ENCODE measurements around the gene KRCC1. TPM values are rescaled to one million over a fixed set of nuclear protein-coding genes. Genes with fewer than 3 reads are reported as not detected.

The KRCC1 gene
- total RNA-seq, 2 experiments from 2014 or later: 3.0 to 3.2 TPM

DNA sequence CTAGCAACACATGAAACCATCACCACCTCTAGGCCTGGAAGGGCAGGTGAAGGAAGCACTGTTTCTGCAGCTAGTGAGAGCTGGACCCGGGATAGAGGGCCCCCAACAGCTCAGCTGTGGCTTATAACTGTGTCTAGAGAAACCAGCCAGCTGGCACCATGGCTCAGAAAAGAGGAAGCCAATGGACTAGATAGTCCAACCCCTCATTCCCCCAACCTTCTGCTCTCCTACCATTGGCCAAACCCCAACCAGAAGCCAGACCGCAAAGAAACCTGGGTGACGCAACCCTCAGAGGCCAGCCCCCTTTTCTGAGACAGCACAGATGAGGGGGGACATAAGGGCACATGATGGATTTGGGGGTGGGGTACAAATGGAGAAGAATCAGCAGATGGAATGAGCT, 36.4 kb upstream of the KRCC1 start:
- H3K27me3 ChIP-seq (ENCODE audit: control insufficient read depth in 1 of 2, insufficient read depth in 2 of 2, low read length in 2 of 2): no peaks in the 10 kb centered on the region
- Mint-ChIP-seq H3K27ac (peak overlapping the region; percentile 88), H3K9me3 (no peaks in the 10 kb centered on the region), H3K36me3 (ENCODE audit: low read depth) (no peaks in the 10 kb centered on the region), H3K27me3 (no peaks in the 10 kb centered on the region), H3K4me3 (no peak overlapping the region), H3K4me1 (ENCODE audit: low read depth) (peaks cover 32% of the 10 kb centered on the region)
- intact Hi-C loops (cut with DNase I, micrococcal nuclease): no loop called here
- H3K36me3 ChIP-seq (ENCODE audit: insufficient read depth, low read length): no peaks in the 10 kb centered on the region
- ATAC-seq (ENCODE audit: poor library complexity) (no peak), DNase-seq (no peak)
- ChIA-PET POLR2A (no interaction called here), CTCF (no interaction called here)
- TF ChIP-seq CTCF (IDR thresholded peaks at IDR 0.05): no peak
- H3K4me3 ChIP-seq (ENCODE audit: low read length): no peak overlapping the region
- H3K4me1 ChIP-seq (ENCODE audit: insufficient read depth, low read length): peaks cover 11% of the 10 kb centered on the region
- H3K27ac ChIP-seq (ENCODE audit: low read depth in 1 of 2, low read length in 2 of 2): peak overlapping the region in 1 of 2 donors; percentile 17
- no peaks in the 10 kb centered on the region for H3K9me3 ChIP-seq (ENCODE audit: control insufficient read depth in 1 of 2, insufficient read depth in 1 of 2, low read length in 2 of 2)

DNA sequence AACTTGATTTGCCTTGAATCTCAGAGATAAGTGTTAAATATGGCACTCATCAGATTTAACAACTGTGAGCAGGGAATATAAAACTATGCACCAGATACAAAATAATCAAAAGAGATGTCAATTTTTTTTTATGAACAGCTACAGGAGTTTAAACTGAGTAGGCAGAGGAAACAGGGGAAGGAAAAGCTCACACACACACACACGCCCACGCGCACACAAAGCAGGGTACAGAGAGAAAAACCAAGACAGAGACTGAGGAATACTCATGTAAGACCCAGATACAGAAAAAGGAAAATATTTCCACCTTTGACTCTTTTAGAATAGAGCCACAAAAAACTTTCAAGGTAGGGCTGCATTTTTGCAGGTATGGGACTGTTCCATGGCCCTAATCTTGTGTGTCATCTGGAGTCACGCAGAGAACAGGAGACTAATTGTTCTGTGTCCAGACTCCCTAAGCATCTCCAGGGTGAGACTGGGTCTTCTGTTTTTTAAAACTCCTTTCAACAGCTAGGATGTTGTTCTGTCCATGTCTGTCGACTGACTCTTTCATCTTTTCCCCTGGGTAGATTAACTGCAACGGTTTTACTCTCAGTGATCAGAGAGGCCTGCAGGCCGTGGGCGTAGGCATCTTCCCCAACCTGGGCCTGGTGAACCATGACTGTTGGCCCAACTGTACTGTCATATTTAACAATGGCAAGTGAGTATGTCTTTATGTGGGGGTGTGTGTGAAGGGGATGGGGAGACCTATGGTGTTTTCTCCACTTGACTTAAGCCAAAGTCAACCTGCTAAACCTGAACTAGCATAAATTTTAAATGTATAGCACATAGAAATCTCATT, 35.1 kb upstream of the KRCC1 start:
- no peak for TF ChIP-seq CTCF (IDR thresholded peaks at IDR 0.05)
- H3K36me3 ChIP-seq (ENCODE audit: insufficient read depth, low read length): no peaks in the 10 kb centered on the region
- H3K4me1 ChIP-seq (ENCODE audit: insufficient read depth, low read length): peaks cover 11% of the 10 kb centered on the region
- no peaks in the 10 kb centered on the region for H3K36me3 Mint-ChIP-seq (ENCODE audit: low read depth)
- intact Hi-C loops (cut with DNase I, micrococcal nuclease): no loop called here
- ATAC-seq (ENCODE audit: poor library complexity) (peak; percentile 32), DNase-seq (peak in 4 of 14 experiments; percentile 2 to 48 (median 10))
- no peak overlapping the region for H3K4me3 ChIP-seq (ENCODE audit: low read length)
- H3K27me3 Mint-ChIP-seq: no peaks in the 10 kb centered on the region
- H3K4me1 Mint-ChIP-seq (ENCODE audit: low read depth): peaks cover 32% of the 10 kb centered on the region
- H3K4me3 Mint-ChIP-seq: peak overlapping the region; percentile 7
- no peaks in the 10 kb centered on the region for H3K9me3 ChIP-seq (ENCODE audit: control insufficient read depth in 1 of 2, insufficient read depth in 1 of 2, low read length in 2 of 2)
- H3K27ac Mint-ChIP-seq: peak overlapping the region; percentile 88
- ChIA-PET CTCF (no interaction called here), POLR2A (interaction anchor here (1.1 kb wide), 1 partner anchor 536 kb away, joined by 3 read pairs; the partner anchor contains the start of gene EIF2AK3)
- peak overlapping the region; percentile 32 to 44 for H3K27ac ChIP-seq (ENCODE audit: low read depth in 1 of 2, low read length in 2 of 2)
- H3K27me3 ChIP-seq (ENCODE audit: control insufficient read depth in 1 of 2, insufficient read depth in 2 of 2, low read length in 2 of 2): no peaks in the 10 kb centered on the region
- no peaks in the 10 kb centered on the region for H3K9me3 Mint-ChIP-seq

DNA sequence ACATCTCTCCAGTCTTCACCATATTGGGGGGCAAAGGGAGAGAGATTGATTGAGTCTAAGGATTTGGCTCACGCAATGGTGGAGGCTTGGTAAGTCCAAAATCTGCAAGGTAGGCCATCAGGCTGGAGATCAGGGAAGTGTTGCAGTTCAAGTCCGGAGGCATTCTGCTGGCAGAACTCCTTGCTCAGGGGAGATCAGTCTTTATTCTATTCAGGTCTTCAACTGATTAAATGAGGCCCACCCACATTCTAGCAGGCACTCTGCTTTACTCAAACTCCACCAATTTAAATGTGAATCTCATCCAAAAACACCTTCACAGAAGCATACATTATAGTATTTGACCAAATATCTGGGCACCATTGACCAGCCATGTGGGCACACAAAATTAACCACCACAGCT, 33.4 kb upstream of the KRCC1 start:
- no peaks in the 10 kb centered on the region for H3K9me3 ChIP-seq (ENCODE audit: control insufficient read depth in 1 of 2, insufficient read depth in 1 of 2, low read length in 2 of 2)
- ATAC-seq (ENCODE audit: poor library complexity) (no peak), DNase-seq (no peak)
- TF ChIP-seq CTCF (IDR thresholded peaks at IDR 0.05): no peak
- no peaks in the 10 kb centered on the region for H3K27me3 ChIP-seq (ENCODE audit: control insufficient read depth in 1 of 2, insufficient read depth in 2 of 2, low read length in 2 of 2)
- H3K36me3 ChIP-seq (ENCODE audit: insufficient read depth, low read length): no peaks in the 10 kb centered on the region
- ChIA-PET POLR2A (interaction anchor here (1.1 kb wide), 1 partner anchor 34 kb away, joined by 3 read pairs; no protein-coding TSS in a partner anchor), CTCF (no interaction called here)
- no peaks in the 10 kb centered on the region for H3K9me3 Mint-ChIP-seq
- no peak overlapping the region for H3K27ac Mint-ChIP-seq
- no peak overlapping the region for H3K4me3 ChIP-seq (ENCODE audit: low read length)
- intact Hi-C loops (cut with DNase I, micrococcal nuclease): no loop called here
- H3K4me3 Mint-ChIP-seq: no peak overlapping the region
- peaks cover 11% of the 10 kb centered on the region for H3K4me1 ChIP-seq (ENCODE audit: insufficient read depth, low read length)
- no peaks in the 10 kb centered on the region for H3K27me3 Mint-ChIP-seq
- no peak overlapping the region for H3K27ac ChIP-seq (ENCODE audit: low read depth in 1 of 2, low read length in 2 of 2)
- H3K36me3 Mint-ChIP-seq (ENCODE audit: low read depth): no peaks in the 10 kb centered on the region
- H3K4me1 Mint-ChIP-seq (ENCODE audit: low read depth): peaks cover 32% of the 10 kb centered on the region

Data from CD4-positive, alpha-beta T cell (primary cell).